SK-MEL-5 (cell line): Measurements from ENCODE around the gene CBFB. TPM values are rescaled to one million over a fixed set of nuclear protein-coding genes. Genes with fewer than 3 reads are reported as not detected.

ENCODE experiments used
- DNase-seq: peaks from one replicate; pipeline ENCODE4 v3.0.0-alpha.2; 2016; ENCODE audit warnings: low read depth, low spot score
- in situ Hi-C: cut with HindIII; loops from 2 replicates; pipeline ENCODE4 v1.10.0; 2016; ENCODE audit warnings: low sequenced_read_pairs, high pct_unique_total_duplicates, low pct_unique_long_range_greater_than_20kb
- small RNA-seq, 2 experiments: library from RNA; depleted of rRNA; stranded (forward); fragments of <200 nt; gene quantifications; one replicate each; pipeline ENCODE3, GENCODE V24; 2014
- total RNA-seq: library from RNA; depleted of rRNA; stranded (reverse); fragments of >200 nt; shearing (Covaris generic); gene quantifications from 2 replicates; pipeline ENCODE4 v1.2.3, GENCODE V29; 2014; rRNA removed

The CBFB gene
- total RNA-seq, 1 experiment from 2014 or later = 58.6 TPM

- in situ Hi-C loops = no loop called here
- DNase-seq = no peak
Measured at GRCh38 chr16:67144943-67145342, 116.0 kb downstream of the CBFB start.

- DNase-seq = no peak
- in situ Hi-C loops = no loop called here
Measured at GRCh38 chr16:67145746-67146145, 116.8 kb downstream of the CBFB start.

- in situ Hi-C loops = no loop called here
- DNase-seq = no peak
Measured at GRCh38 chr16:67146523-67147357, 117.8 kb downstream of the CBFB start.

DNA sequence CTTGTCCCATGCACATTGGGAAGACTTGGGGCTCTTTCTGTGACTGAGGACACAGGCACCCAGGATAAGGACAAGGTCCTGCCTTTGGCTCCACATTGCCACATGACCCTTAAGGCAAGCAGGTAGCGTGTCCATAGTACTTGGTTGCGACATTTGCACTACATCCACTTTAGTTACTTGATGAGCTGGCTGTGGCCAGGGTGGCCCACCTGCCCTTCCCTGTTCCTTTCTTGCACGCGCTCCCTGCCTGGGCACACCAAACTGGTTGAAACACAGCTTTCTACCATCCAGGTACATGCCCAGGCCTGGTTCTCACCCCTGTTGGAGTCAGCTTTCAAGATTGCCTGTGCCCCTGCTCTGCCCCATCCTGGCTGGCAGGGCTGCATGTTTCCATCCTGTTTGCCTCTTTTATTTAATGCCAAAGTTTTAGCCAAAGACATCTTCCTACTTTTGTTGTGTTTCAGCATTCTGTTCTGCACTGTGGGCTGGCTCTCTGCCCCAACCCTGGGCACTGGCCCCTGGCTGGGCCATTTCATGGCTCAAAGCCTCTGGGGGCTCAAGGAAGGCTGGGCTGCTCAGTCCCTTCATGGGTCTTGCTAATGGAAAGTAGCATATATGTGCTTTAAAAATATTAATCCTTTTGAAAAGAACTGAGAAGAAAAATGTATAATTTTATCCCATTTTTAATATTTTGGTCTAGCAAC lies 118.6 kb downstream of the CBFB start:
- in situ Hi-C loops = no loop called here
- no peak for DNase-seq

DNA sequence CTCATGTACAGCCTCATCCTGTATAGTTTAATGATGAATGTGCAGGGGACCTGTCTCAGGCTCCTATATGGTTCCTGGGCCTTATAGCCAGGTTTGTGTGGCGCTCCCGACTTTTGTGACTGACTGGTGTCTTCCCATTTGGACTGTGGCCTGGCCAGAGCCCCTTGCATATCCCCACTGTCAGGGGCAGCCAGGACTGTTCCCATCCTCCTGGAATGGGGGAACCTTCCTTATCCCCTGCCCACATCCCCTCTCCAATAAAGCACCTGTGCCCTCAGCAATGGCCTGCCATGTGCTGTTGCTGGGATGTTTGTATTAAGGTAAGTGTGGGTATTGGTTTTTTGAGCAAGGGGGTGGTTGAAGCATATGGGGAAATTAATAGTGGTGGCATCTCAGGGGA lies 119.3 kb downstream of the CBFB start:
- in situ Hi-C loops = no loop called here
- no peak for DNase-seq

DNA sequence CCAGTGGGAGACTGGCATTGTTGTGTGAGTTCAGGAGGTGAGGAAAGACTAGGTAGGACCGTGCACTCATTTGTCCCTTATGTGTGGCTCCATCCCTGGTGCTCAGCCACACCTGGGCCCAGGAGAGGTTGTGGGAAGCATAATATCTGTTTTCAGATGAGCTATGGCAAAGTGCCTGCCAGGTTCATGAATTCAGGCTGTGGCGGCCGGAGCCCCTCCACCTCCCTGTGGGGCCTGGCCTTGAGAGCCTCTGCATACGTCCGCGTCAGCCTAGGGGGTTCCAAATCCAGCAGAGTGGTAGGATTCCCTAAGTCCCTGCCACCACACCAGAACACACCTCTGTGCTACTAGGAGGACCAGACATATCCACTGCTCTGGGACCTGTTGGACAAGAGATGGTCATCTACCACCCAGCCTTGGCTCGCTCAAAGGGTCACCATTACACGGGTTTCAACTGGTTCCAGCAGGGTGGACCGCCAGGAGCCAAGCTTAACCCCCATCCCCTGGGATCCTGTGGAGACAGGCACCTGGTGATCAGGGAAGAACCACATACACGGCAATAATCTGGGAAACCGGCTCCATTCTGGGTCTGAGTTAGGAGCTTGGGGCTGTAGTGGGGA lies 119.8 kb downstream of the CBFB start:
- in situ Hi-C loops = no loop called here
- DNase-seq = no peak

- DNase-seq = no peak
- in situ Hi-C loops = no loop called here
Measured at GRCh38 chr16:67149276-67150046, 120.5 kb downstream of the CBFB start.

- in situ Hi-C loops = no loop called here
- no peak for DNase-seq
Measured at GRCh38 chr16:67150047-67150832, 121.3 kb downstream of the CBFB start.

Small RNA genes within 50 kb of the gene (small RNA-seq; reads per million reads assigned to genes)
- gene RN7SL543P = 0 reads per million in 2 experiments

Other genes starting within 250 kb of the CBFB start
- gene TERB1, start 227.6 kb upstream of the CBFB start, total RNA-seq = not detected in 2 replicates
- 110 and 114 TPM in 2 replicates for gene NAE1, start 198.2 kb upstream of the CBFB start, total RNA-seq
- gene CA7, start 184.7 kb upstream of the CBFB start, total RNA-seq = not detected in 2 replicates
- 7.8 and 11.0 TPM in 2 replicates for gene PDP2, start 148.6 kb upstream of the CBFB start, total RNA-seq
- gene CDH16, start 110.3 kb upstream of the CBFB start, total RNA-seq = not detected in 2 replicates
- gene RRAD, start 103.6 kb upstream of the CBFB start, total RNA-seq = not detected in 2 replicates
- 134 and 148 TPM in 2 replicates for gene CIAO2B, start 94.7 kb upstream of the CBFB start, total RNA-seq
- 14.8 and 19.4 TPM in 2 replicates for gene CES2, start 93.6 kb upstream of the CBFB start, total RNA-seq
- gene CES3, start 67.9 kb upstream of the CBFB start, total RNA-seq = 0.29 and 1.5 TPM in 2 replicates
- gene CES4A, start 40.6 kb upstream of the CBFB start, total RNA-seq = not detected in 2 replicates
- 17.1 and 18.8 TPM in 2 replicates for gene PHAF1, start 80.8 kb downstream of the CBFB start, total RNA-seq
- 0.92 and 2.0 TPM in 2 replicates for gene B3GNT9, start 121.8 kb downstream of the CBFB start, total RNA-seq
- 18.3 and 21.1 TPM in 2 replicates for gene TRADD, start 130.8 kb downstream of the CBFB start, total RNA-seq
- 5.1 and 6.4 TPM in 2 replicates for gene FBXL8, start 130.8 kb downstream of the CBFB start, total RNA-seq
- gene HSF4, start 135.6 kb downstream of the CBFB start, total RNA-seq = 28.7 and 40.9 TPM in 2 replicates
- gene NOL3, start 141.4 kb downstream of the CBFB start, total RNA-seq = 7.8 and 13.2 TPM in 2 replicates
- gene MATCAP1, start 154.8 kb downstream of the CBFB start, total RNA-seq = 3.9 and 4.4 TPM in 2 replicates
- not detected in 2 replicates for gene EXOC3L1, start 161.0 kb downstream of the CBFB start, total RNA-seq
- 50.8 and 73.6 TPM in 2 replicates for gene E2F4, start 163.0 kb downstream of the CBFB start, total RNA-seq
- gene ELMO3, start 170.0 kb downstream of the CBFB start, total RNA-seq = 0.61 and 0.90 TPM in 2 replicates
- 60.7 and 75.5 TPM in 2 replicates for gene TMEM208, start 198.0 kb downstream of the CBFB start, total RNA-seq
- gene FHOD1, start 218.3 kb downstream of the CBFB start, total RNA-seq = 10.5 and 11.3 TPM in 2 replicates
- 0.21 and 0.37 TPM in 2 replicates for gene SLC9A5, start 219.8 kb downstream of the CBFB start, total RNA-seq